ENCODE data around the gene OASL. TPM values are rescaled to one million over a fixed set of nuclear protein-coding genes. Genes with fewer than 3 reads are reported as not detected.
"Not testable (repeated sequence)": the region's sequence is repeated elsewhere in the genome, so short reads cannot be mapped to it uniquely, and the experiment has no call there.

OASL gene
- polyA plus RNA-seq, 4 donors: 0.08 to 0.22 (median 0.13) TPM; not detected in 1

GRCh38 chr12:121059031-121059898 is 20.2 kb upstream of the OASL start:
- no peak for DNase-seq (ENCODE audit: low read depth in 4 of 4, low spot score in 2 of 4)

DNA sequence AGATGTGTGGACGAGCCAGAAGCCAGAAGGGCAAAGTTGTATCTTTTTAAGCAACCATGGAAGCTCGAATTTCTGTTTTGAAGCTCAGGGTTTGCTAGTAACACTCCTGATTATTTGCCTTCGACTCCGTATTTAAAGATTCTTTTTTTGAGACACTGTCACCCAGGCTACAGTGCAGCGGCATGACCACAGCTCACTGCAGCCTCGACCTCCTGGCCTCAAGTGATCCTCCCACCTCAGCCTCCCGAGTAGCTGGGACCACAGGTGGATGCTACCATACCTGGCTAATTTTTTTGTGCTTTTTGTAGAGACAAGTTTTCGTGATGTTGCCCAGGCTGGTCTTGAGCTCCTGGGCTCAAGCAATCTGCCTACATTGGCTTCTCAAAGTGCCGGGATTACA is 18.7 kb upstream of the OASL start:
- DNase-seq (ENCODE audit: low read depth in 4 of 4, low spot score in 2 of 4): no peak

DNA sequence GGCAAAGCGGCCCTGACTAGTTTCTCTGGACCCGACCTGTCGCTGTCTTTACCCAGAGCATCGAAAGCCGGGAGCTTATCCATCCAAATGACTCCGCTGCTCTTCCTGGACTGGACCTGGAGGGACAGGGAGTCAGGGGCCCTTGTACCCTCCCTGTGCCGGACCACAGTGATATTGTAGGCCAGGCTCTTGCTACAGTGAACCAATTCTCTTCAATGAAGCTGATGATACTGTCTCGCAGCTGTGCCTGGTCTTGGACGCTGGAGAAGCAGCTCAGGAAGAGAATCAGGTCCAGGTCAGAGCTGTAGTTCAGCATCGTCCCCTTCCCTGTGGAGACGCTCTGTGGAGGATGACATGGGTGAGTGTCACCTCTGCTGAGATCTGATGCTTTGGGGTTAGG is 14.7 kb upstream of the OASL start:
- no peak for DNase-seq (ENCODE audit: low read depth in 4 of 4, low spot score in 2 of 4)

- DNase-seq (ENCODE audit: low read depth in 4 of 4, low spot score in 2 of 4): no peak
Observed at GRCh38 chr12:121050725-121051124, 11.7 kb upstream of the OASL start.

GRCh38 chr12:121048442-121048841 is 9.4 kb upstream of the OASL start:
- DNase-seq (ENCODE audit: low read depth in 4 of 4, low spot score in 2 of 4): no peak

DNA sequence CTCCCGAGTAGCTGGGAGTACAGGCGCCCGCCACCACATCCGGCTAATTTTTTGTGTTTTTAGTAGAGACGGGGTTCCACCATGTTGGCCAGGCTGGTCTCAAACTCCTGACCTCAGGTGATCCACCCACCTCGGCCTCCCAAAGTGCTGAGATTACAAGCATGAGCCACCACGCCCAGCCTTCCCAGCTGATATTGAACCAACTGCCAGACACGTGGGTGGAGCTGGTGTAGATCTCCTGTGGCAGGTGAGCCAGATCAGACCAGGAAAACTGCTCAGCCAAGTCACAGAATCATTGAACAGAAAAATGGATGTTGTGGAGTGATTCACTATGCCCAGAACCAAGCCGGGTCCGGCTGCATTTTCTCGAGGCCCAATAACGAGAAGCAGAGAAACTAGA is 8.4 kb upstream of the OASL start:
- not testable (repeated sequence) for DNase-seq (ENCODE audit: low read depth in 4 of 4, low spot score in 2 of 4)

DNA sequence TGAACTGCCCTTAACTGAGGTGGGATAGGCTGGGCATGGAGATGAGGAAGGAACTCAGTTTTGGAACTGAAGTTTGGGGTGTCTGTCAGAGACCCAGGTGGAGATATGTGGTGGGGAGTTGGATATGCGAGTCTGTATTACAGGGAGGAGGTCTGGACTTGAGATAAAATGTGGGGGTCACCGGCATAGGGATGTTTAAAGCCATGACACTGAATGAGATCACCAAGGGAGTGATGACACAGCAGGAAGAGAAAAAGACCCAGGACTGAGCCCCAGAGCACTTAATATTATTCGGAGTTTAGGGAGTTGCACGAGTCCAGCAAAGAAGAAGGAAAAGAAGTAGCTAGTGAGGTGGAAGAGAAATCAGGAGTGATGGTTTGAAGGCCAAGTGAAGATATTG is 4.0 kb upstream of the OASL start:
- DNase-seq (ENCODE audit: low read depth in 4 of 4, low spot score in 2 of 4): no peak

- no peak for DNase-seq (ENCODE audit: low read depth in 4 of 4, low spot score in 2 of 4)
Observed at GRCh38 chr12:121036810-121037326, 2.2 kb downstream of the OASL start.

- no peak for DNase-seq (ENCODE audit: low read depth in 4 of 4, low spot score in 2 of 4)
Observed at GRCh38 chr12:121034616-121035305, 4.3 kb downstream of the OASL start.

- no peak for DNase-seq (ENCODE audit: low read depth in 4 of 4, low spot score in 2 of 4)
Observed at GRCh38 chr12:121033625-121034349, 5.3 kb downstream of the OASL start.

GRCh38 chr12:121030576-121031212 is 8.4 kb downstream of the OASL start:
- no peak for DNase-seq (ENCODE audit: low read depth in 4 of 4, low spot score in 2 of 4)

- DNase-seq (ENCODE audit: low read depth in 4 of 4, low spot score in 2 of 4): no peak
Observed at GRCh38 chr12:121026274-121027045, 12.6 kb downstream of the OASL start.

- no peak for DNase-seq (ENCODE audit: low read depth in 4 of 4, low spot score in 2 of 4)
Observed at GRCh38 chr12:121025442-121026226, 13.4 kb downstream of the OASL start.

DNA sequence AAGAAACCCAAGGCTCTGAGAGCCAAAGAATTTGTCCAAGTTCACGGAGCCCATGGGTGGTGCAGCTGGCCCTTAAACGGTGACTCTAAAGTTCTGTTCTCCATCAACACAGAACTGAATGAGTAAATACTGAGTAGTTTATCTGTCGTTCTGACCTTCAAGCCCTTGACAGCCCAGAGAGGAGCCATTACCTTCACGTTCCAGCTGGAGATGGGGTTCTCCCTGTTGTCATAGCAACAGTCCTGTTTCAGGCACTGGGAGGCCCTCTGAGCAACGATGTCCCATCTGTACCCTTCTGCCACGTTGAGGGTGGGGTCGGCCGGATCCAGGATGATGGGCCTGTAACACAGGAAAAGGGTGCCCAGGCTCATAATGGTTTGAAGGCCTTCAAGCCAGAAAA is 15.2 kb downstream of the OASL start:
- DNase-seq (ENCODE audit: low read depth in 4 of 4, low spot score in 2 of 4): no peak

GRCh38 chr12:121022713-121023112 is 16.3 kb downstream of the OASL start:
- no peak for DNase-seq (ENCODE audit: low read depth in 4 of 4, low spot score in 2 of 4)

DNA sequence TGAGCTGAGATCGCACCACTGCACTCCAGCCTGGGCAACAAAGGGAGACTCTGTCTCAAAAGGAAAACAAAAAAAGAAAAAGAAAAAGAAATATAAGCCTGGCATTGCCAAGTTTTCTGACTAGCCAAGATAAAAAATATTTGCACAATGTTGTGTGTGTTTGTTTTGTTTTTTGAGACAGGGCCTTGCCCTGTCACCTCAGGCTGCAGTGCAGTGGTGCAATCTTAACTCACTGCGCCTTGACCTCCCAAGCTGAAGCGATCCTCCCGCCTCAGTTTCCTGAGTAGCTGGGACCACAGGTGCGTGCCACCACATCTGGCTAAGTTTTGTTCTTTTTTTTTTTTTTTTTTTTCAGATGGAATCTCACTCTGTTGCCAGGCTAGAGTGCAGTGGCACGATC is 17.3 kb downstream of the OASL start:
- DNase-seq (ENCODE audit: low read depth in 4 of 4, low spot score in 2 of 4): no peak

DNA sequence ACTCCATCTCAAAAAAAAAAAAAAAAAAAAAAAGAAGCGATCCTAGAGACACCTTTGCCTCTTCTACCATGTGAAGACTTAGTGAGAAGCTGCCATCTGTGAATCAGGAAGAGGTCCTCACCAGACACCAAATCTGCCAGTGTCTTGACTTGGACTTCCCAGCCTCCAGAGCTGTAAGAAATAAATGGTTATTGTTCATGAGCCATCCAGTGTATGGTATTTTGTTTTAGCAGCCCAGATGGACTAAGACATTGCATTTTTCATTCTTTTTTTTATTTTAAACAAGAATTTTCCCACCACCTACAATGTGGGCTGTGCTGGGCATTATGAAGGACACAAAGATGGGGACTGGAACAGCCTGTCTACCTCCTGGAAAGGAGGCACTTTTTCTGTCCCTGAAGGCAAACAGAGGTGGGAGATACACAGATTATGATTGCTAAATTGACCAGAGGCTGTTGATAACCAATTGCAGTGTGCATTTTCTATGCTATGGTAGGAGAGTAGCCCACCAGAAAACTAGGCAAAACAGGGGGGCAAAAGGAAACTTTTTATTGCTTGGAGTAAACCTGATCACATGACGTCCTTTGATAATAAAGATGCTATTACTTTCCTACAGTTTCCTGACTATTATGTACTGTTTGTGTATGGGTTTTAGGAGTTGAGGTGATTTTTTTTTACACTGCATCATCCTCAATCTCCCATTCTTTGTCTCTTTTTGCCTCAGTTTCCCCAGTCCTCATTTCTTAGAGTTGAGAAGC is 20.0 kb downstream of the OASL start:
- no peak for DNase-seq (ENCODE audit: low read depth in 4 of 4, low spot score in 2 of 4)

DNA sequence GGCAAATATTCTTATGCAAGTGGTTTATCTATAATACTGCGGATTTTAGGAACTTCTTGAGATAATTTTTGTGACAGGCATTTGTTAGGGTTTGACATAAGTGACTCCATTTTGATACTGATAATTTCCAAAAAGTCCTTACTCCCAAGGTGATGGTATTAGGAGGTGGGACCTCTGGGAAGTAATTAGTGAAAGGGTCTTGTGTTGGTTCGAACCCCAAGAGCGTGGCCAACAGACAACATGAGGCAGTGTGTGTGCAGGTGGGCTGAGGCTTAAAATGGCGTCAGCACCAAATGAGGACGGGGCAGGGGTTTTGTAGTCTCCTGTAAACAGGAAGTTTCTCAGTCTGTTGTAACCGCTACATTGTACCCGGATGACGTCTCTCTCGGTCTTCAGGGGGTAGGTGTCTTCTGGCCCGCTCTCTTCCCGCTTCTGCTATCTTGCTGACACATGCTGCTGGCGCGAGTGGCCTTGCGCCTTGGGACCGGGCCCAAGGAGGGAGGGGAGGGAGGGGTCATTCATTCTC is 21.0 kb downstream of the OASL start:
- no peak for DNase-seq (ENCODE audit: low read depth in 4 of 4, low spot score in 2 of 4)

All from left renal cortex interstitium (tissue), 4 donors.